Left lobe of liver (tissue), 2 donors: ENCODE data around the gene DUOX1. TPM values are rescaled to one million over a fixed set of nuclear protein-coding genes. Genes with fewer than 3 reads are reported as not detected.

Experiments used
- ATAC-seq: fragments of 200-7000 bp; cut with Tn5 transposase; one replicate; pipeline ENCODE4 v1.9.1; 2020; ENCODE audit warnings: mild to moderate bottlenecking, moderate library complexity
- DNase-seq: peaks from one replicate; pipeline ENCODE4 v3.0.0-alpha.2; 2020; ENCODE audit warnings: low spot score
- total RNA-seq: library from RNA; stranded (reverse); gene quantifications from one replicate; pipeline ENCODE4 v1.2.1, GENCODE V29; 2021
- donor health status: DM: no; HTN: no; CAD: no; lungs with moderate emphysema.
- donor health status: DM: no; HTN: yes; CAD: no.

DUOX1 gene
- total RNA-seq, 1 donor from 2014 or later = 0.45 TPM

GRCh38 chr15:45165536-45165935 is 35.7 kb downstream of the DUOX1 start:
- DNase-seq (no peak), ATAC-seq (no peak)

- DNase-seq (peak; percentile 83), ATAC-seq (peak; percentile 76)
Measured at GRCh38 chr15:45166834-45167630, 37.2 kb downstream of the DUOX1 start.

- ATAC-seq (peak; percentile 2), DNase-seq (peak; percentile 41)
Measured at GRCh38 chr15:45167631-45168205, 37.9 kb downstream of the DUOX1 start.

DNA sequence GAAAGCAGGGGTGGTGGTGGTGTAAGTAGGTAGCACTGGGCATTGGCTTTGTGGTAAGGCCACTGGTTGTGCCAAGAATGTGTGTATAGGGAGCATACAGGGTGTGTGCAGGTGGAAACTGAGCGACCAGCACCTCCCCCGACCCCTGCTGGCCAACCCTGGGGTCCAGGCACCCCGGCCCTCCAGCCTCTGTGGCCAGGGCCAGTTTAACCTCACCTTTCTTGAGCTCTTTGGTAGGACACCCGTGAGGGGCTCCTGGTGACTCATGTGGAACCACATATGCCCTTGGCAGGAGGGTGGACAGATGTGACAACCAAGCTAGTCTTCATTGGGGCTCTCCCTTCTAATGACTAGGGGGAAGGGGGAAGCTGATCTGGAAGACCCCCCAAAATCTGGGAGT is 38.5 kb downstream of the DUOX1 start:
- DNase-seq = peak; percentile 45
- no peak for ATAC-seq

GRCh38 chr15:45168751-45169551 is 39.2 kb downstream of the DUOX1 start:
- ATAC-seq = no peak
- DNase-seq = peak; percentile 44

DNA sequence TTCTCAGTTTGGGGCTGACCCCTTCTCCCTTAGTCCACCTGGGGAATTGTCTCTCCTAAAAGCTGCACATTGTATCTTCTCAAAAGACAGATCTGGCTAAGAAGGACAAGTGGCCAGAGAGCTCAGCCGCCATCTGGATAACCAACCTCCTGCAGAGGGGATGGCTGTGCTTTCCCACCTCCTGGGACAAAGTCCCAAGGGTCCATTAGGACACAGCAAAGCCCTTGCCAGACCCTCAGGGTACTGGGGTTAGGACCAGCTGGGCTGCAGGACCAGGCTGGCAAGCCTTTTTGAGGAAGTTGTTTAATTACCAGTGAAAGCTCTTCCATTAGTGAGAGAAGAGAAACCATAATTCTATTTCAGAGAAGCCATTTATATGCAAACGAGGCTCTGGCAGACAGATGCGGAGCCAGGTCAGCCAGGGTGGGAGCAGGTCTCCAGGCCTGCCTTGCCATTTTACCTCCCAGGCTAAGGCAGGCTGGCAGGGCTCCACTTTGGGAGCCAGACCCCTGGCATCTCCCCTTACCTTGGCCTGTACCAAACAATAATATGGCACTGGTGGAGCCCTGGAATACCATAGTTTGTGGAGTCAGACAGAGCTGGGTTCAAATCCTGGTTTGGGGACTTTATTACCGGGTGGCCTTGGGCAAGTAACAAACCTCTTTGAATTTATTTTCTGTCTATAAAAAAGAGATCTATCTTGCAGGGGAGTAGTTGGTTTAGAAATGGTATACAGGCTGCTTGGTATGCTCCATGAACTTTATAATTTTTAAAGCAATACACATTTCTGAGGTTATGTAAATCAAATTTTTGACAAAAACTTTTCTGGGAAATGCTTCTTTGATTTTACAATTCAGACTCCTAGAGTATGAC is 40.0 kb downstream of the DUOX1 start:
- ATAC-seq = no peak
- DNase-seq = no peak

- DNase-seq = no peak
Measured at GRCh38 chr15:45171912-45172311, 42.1 kb downstream of the DUOX1 start.

GRCh38 chr15:45174069-45174468 is 44.3 kb downstream of the DUOX1 start:
- no peak for ATAC-seq
- no peak for DNase-seq

More at GRCh38 chr15:45171912-45172311, 42.1 kb downstream of the DUOX1 start:
- no peak for ATAC-seq

GRCh38 chr15:45174577-45174976 is 44.8 kb downstream of the DUOX1 start:
- no peak for ATAC-seq
- DNase-seq = no peak

- no peak for DNase-seq
- no peak for ATAC-seq
Measured at GRCh38 chr15:45177285-45177684, 47.5 kb downstream of the DUOX1 start.

DNA sequence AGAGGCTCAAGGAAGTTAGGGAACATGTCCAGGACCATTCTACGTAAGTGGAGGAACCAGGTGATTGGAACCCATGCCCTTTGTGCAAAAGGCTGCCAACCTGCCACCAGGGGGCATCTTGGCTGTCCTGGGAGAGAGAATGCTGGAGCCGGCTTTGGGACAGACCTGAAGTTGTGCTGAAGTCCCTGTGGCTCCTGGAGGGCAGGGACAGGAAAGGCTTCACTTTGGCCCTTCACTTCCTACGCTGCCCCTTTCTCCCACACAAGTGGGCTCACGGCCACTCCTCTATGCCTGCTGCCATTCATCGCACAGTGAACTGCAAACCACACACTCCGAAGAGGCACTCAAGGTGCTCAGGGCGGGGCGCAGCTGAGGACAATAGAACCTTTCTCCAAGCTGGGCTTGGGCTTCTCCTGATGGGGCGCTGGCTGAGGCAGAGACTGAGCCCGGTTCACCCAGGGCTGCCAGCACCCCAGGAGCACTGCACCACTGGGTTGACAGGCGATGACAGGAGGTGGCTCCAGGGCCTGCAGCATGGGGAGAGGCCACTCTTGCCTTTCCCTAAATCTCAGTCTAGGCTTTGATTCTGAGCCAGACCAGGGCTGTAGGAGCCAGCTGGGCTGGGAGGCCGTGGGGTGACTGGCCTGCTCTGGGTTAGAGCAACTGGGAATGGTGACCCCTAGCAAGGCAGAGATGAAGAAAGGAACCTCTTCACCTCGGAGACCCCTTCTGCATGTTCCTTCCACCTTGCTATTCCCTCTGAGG is 49.6 kb downstream of the DUOX1 start:
- DNase-seq (no peak), ATAC-seq (peak; percentile 86)

DNA sequence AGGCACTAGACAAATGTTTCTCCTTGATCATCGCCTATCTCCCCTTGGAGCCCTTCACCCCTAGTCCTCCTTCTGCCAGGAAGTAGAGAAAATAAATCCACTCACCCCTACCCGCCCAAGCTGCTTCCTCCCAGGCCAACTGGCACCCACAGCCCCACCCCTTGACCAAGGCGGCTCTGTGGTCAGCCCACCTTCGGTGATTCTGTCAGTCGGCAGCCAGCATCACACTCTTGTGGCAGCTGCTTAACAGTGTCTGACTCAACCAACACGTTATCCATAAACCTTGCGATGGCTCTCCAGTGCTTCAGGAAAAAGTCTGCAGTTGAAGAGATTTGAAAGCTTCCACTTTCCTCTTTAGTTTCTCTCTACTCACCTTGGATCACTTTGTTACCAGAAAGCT is 50.4 kb downstream of the DUOX1 start:
- no peak for DNase-seq
- ATAC-seq = no peak

- DNase-seq (no peak), ATAC-seq (no peak)
Measured at GRCh38 chr15:45180648-45181436, 51.0 kb downstream of the DUOX1 start.

GRCh38 chr15:45181491-45182285 is 51.9 kb downstream of the DUOX1 start:
- no peak for DNase-seq
- ATAC-seq = no peak

DNA sequence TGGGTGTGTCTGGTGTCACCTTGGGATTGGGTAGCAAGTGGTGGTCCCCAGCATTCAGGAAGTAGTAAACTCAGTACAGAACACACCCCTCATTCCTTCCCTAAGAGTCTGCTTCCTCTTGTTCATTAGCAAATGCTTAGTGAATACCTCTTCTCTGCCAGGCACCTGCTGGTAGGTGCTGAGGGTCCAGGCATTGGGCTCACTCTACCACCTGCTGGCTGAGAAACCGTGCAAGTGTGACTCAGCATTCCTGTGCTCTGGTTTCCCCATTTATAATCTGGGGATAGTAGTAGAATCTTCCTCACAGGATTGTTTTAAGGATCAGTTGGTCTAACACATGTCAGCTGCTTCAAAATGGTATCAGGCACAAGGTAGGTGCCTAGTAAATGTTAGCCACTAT is 53.2 kb downstream of the DUOX1 start:
- no peak for ATAC-seq
- DNase-seq = no peak

DNA sequence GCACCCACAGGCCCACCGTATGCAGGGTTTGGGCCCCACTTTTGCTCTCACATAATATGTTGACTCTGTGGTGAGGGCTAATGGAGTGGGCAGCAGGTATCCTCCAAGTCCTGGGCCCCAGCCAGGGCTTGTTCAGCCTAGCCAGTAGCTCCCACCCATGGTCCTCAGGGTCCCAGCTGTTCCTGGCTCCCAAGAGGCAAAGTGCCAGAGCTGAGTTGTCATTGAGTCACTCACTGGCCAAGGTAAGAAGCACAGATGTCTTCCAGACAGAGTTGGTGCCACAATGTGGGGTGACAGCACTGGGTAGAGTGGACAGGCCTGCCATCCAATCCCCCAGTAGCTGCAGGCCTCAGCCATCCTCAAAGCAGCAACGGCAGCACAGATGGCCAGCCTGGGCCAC is 53.7 kb downstream of the DUOX1 start:
- DNase-seq (no peak), ATAC-seq (no peak)

DNA sequence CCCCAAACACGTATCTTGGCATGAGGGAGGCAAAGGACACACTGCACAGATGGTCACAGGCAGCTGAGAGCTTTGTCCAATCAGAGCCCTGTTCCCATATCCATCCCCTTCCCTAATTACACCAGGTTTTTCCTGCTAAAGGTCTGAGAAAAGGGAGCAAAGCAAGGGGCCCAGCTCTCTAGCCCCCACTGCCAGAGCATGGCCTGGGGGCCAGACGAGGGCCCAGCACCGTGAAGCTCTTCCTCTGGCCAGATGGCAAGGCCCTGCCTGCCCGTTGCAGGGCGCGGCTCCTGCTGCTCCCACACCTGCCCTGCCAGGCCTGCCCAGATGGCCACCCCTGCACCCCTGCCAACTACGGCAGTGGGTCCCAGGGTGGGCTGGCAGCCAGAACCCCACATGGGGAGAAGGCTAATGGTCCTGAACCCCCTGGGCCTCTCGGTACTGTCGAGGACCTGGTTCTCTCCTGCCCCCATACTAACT is 54.8 kb downstream of the DUOX1 start:
- DNase-seq (no peak), ATAC-seq (no peak)

DNA sequence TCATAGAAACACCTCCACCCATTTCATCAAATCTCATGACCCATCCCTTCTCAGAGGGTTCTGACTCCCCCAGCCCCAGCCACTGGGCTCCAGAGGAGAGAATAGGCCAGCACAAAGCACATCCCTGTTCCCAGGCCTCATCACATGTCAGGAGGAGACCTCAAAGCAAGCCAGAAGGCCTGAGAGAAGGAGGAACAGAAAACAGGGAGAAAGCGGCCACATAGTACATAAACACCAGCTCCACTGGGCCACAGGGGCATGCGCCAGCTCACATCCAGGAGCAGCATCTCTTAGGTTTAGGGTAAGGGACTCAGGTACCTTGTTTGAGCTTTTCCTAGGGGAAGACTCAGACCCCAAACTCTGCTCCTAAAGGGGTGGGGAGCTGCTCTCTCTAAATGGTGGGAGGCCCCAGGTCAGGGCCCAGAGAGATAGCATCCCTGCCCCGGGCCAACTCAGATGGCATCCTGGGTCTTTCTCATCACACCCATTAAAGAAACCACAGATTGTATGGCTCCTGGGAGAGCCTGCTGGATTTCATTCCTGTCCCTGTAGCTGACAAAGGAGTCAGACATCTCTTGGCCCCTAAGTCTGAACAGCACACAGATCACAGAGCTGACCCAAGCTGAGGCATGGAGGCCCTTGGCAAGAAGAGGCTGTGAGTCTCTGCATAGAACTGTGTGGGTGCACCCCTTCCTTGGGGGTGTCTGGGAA is 55.4 kb downstream of the DUOX1 start:
- no peak for DNase-seq

More for the DNA sequence above, 55.4 kb downstream of the DUOX1 start:
- ATAC-seq = no peak
